ENCODE data around the gene FAM83F.
A peak's percentile ranks its signal among the peaks of the same experiment; 100 is the strongest.

The FAM83F gene

DNA sequence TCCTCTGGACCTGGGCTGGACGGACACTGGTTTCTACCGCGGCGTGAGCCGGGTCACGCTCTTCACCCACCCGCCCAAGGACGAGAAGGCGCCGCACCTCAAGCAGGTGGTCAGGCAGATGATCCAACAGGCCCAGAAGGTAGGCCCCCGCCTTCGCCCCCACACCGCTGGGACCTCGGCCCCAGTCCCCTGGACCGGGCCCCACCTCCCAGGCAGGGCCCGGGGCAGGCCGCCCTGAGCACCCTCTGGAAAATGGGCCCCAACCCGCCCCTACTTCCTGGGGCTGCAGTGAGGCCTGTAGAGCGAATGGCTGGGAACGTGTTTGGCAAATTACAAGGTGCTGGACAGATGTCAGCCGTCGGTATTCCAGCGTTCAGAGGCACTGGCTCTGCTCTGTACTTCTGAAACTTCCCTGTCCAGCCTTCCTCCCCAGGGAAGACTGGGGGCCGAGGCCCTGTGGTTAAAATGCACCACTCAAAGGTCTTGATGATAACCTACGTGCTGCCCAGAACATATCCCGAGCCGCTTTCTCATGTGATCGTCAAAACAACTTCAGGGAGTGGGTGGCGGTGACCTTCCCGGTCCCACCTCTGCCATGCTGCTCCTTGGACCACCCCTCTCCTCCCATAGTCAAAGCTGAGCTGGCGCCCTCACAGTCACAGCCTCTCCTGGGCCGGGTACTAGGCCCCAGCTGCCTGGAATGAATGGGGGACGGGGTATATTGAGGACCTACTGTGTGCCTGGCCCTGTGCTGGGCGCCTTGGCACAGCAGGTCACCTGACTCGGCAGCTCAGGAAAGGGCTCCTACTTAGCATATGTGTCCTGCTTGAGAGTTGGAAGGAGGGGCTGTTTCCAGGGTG lies 869 bp downstream of the FAM83F start:
- DNase-seq = no peak

DNA sequence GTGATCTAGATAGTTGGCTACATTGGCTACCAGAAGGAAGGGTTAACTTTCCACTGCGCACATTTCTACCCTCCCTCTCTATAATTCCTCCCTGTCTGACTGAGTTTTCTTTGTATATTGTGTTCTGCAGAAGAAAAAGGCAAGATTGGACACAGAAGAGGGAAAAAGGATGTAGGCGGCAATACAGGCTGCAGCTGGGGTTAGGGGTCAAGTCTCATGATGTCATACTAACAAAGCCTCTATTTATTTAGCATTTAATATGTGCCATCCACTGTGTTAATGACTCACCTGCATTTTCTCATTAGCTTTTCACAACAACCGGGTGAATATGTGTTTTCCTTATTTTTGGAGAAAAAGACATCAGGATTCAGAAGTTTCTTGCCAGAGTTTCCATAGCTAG lies 2.0 kb downstream of the FAM83F start:
- no peak for DNase-seq

DNA sequence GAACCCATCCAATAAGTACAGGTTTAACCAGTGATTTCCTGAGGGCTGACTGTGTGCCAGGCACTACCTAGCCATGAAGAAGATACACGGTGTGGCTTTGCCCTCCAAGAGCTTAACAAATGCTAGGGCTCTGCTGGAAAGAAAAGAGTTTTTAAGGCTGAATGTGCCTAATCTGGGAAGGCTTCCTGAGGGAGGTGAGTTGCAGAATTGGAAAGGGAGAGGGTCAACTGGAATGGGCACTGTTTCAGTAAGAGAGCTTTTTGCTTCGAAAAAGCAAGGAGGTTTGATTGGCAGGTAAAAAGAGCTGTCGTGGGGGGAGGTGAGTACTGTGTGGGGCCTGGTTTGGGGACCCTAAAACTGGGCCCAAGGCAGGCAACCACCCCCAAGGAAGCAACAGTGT lies 2.7 kb downstream of the FAM83F start:
- DNase-seq = no peak

DNA sequence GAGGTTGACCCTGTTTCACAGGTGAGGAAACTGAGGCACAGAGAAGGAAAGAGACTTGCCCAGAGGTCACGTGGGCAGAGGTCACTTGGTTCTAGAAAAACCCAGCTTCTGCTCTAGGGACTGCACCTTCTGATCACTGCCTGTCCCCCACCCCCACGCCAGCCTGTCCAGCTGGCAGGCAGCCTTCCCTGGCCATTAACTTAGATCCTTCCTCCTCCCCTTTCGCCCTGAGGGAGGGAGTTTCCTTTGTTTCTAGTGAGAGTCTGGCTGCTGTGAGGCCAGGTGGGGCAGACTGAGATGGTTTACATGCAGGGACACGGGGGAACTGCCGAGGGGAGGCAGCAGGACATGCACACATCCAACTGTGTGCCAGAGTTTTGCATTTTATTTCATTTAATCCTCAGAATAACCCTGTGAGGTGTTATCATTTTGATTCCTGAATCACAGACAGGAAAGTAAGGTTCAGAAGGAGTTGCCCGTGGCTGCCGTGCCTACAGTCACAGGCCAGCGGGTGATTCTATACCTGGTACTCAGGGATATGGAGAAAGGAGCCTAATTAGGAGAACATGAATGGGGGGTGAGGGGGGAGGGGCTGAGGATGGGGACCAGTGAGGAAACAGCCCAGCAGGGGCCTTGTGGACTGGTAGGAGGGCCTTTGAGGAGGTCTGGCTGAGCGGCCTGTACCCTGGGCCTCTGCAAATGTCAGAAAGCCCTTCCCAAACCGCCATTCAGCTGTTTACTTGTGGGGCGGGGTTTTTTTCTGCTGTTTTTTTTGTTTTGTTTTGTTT lies 3.4 kb downstream of the FAM83F start:
- no peak for DNase-seq

DNA sequence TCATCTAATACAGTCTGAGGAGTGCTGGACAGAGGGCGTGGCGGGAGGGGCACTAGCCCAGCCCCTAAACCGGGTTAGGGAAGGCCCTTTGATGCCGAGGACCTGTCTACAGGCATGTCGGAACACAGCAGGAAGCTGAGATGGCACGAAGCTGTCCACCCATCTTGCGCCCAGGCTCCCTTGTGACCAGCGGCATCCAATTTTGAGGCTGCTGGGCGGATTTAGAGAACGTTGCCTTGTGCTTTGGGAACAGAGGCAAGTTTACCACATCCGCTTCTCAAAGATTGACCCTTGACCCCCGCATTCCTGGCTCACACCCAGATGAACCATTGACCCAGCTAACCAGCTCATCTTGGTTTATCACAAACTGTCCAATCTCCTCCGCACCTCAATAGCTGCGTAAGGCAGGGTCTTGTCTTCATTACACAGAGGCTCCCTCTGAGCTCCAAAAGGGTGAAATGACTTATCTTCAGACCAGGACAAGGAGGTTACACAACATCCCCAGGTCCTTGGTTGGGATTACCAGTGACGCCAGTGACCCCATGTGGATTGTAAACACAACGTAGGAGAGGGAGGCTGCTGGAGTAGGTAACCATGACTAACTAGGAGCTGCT lies 4.5 kb downstream of the FAM83F start:
- DNase-seq = no peak

DNA sequence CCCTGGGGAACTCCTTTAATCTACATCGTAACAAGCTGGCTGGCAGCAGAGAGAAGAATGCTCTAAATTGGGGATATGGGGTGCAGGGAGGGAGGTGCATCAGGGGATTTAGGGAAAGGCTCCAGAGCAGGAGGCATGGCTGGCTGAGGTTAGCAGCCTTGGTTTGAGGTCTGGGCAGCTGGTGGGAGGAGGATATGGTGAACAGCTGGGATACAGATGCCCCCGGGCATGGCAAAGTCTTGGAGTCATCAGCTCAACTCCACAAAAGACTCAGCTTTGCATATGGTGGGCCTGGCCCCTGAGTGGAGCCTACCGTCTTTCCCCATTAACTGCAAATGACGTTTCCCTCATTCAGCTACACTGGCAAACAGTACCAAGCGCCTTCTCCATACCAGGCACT lies 5.4 kb downstream of the FAM83F start:
- no peak for DNase-seq

DNA sequence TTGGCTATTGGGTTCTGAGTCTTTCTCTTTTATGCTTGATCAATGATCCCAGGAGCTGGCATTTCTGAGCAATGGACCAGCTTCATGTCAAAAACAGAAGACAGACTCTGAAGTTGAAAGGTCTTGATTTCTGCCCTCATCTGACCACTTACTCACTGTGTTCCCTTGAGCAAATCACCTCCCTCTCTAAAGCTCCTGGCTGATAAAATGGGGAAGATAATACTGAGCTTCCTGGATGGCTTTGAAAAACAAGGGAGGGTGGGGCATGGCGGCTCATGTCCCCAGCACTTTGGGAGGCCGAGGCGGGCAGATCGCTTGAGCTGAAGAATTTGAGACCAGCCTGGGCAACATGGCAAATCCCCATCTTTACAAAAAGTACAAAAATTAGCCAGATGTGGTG lies 6.4 kb downstream of the FAM83F start:
- DNase-seq = no peak

DNA sequence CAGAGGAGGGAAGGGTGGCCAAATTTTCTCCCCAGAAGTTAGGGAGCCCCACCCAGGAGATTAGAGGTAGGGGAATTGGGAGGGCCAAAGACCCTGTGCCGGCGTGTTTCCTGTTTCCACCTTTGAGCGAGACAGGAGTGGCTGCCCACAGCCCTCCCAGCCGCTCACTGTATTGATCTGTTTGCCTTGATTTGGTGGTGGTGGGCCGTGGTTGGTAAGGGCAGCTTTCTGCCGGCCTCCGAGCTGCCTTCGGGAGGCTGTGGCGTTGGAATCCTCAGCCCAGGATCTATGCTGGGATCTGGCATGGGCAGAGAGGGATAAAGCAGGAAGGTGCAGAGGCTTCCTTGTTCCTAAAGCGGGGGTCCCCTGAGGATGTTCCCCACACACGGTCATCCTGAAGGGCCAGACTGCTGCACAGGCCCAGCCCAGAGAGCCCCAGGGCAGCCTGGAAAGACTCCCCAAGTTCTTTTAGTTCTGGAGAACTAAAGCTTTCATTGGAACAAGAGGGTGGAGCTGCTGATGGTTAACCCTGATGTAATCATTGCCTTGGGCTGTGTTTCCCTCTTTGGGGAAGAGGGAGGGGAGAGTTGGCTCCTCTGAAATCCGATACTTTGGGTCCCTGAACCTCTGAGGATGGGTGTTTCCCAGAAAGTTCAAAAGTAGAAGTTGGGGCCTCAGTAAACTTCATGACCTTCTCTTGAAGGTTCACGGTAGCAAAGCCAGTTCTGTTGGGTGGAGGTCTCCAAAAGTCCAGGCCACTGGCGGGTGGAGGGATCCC lies 7.2 kb downstream of the FAM83F start:
- DNase-seq = no peak

DNA sequence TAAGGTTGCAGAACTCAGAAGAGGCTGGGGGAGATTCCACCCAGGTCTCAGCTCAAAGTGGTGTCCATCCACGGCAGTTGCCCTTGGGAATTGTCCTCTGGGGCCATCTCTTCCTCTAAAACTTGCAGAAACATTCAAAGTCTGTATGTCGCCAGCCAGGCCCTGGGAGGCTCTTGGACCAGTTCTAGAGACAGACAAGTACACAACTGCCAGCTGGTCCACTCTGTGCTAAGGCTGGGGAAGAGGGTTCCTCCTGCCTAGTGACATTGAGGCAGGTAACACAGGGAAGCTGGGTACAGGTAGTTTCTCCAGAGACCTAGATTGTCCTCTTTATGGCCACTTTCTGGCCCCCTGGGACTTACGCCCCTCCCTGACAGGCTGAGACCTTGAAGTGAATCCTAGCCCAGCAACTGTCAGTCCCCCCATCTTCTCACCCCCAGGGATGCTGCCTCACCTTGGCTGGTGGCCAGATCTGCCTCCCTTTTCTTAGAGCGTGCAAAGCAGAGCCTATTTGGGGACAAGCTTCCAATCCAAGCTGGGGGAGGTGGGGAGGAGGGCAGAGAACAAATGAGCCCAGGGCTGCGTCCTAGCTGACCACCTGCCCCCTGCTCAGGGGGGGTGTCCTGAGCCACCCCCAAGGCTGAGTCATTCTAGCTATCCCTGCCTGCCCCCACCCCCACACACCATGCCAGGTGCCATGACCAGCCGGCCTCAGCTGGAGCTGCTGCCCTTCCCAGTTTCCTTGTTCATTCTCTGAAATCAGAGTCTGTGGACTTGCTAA lies 8.4 kb downstream of the FAM83F start:
- no peak for DNase-seq

DNA sequence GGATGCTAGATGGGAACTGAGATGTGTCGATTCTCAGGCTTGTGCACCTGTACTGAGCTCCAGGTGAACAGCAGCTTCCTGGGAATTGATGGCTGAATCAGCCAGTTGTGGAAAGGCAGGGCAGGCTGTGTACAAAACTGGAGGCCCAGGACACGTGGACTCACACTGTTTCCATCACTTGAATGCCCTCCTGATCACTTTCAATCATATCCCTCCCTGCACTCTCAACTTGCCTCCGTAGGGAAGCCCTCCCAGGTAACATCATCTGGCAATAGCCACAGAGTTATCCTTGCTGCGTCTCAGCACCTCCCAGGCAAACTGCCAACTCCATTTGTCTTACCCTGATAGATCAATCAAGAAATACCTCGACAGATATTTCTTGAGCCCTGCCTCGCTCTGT lies 10.1 kb downstream of the FAM83F start:
- no peak for DNase-seq

DNA sequence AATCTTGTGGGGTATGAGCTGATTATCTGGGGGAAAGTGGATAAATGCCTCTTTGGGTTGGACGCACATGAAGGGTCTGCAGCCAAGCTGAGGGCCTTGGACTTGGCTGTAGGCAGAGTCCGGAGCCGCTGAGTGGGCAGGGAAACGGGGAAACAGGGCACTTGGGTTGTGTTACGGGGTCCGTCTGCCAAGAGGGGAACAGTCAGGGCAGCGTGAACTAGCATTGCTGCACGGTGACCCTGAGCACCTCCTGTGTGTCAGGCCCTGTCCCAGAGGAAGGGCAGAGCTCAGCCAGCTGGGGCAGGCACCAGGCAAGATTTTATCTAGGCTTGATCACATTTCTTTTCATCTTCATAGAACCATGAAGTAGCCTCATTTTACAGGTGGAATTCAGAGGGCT lies 11.9 kb downstream of the FAM83F start:
- no peak for DNase-seq

DNA sequence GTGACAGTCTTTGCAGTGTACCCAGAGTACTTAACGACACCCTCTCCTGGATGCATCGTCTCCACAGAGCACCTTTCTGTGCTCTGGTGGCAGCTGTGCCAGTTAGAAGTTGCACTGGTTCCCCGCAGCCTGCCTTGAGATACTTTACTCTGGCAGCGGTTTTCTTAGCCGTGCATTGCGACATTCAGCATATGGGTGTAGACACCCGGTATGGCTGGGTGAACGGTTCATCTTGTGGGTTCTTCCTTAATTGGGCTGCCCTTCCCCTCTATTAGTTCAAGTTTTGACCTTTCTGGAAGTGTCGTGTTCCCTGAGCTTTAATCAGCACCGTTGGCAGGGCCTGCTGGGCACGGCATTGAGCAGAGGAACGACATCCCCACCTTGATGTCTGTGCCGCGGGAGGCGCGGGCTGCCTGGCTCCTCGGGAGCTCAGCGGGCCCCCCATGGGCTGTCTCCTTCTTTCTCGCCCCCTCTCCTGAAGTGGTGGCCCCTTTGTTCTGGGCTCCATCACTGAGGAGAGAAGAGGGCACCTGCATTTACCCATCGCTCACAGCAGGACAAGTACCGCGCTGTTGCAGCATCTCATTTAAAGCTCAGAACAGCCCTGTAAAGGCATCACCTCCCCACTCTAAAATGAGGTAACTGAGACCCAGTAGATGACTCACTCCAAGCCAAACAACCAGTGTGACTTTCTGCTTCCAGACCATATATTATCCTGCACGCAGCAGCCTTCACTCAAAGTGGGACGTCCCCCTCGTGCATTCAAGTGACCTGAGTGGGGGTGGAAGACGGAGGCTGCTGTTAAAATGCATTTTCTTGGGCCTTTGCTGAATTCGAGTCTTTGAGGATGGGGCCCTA lies 13.3 kb downstream of the FAM83F start:
- DNase-seq = peak; percentile 26 to 60

DNA sequence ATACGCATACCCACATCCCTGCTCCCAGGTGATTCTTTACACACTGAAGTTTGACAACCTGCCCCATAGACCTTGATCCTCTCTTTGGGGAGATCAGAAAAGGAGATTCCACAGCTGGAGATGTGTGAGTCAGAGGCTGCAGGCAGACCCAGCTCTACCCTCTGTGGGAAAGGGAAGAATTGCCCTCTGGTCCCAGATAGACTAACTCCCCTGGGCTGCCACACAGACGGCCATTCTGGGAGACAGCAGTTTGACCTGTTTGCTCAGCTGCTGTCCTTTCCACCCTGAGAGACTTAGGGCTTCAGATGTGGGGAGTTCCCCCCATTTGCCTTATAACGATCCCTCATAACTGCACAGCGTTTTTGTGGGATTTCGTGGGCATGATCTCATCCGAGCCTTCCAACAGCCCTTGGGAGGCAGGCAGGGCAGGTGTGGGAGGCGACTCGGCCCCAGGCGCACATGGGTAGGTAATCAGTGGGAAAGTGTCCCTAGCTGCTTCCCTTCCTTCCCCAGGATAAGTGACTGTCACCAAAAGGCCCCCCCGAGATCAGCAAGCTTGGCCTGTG lies 14.1 kb downstream of the FAM83F start:
- DNase-seq = no peak

DNA sequence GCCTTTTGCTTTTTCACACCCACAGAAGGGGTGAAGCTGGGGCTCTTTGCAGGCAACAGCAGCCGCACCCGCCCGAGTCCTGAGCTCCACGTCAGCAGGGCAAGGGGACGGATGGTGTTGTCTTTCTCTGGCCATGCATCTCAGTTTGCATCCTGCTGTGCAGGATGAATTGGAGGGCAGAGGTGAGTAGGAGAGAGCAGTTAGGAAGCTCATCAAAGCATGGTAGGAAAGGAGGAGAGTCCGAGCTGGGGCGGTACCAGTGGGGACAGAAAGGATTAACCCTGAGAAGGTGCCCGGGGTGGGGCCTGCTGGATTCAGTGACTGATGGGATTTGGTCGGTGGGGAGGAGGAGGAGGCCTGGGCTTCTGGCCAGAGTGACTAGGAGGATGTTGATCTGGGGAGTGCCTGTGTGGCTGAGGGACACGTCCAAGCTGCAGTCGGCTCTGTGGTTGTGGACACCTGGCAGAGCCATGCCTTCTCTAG lies 14.6 kb downstream of the FAM83F start:
- DNase-seq = no peak

DNA sequence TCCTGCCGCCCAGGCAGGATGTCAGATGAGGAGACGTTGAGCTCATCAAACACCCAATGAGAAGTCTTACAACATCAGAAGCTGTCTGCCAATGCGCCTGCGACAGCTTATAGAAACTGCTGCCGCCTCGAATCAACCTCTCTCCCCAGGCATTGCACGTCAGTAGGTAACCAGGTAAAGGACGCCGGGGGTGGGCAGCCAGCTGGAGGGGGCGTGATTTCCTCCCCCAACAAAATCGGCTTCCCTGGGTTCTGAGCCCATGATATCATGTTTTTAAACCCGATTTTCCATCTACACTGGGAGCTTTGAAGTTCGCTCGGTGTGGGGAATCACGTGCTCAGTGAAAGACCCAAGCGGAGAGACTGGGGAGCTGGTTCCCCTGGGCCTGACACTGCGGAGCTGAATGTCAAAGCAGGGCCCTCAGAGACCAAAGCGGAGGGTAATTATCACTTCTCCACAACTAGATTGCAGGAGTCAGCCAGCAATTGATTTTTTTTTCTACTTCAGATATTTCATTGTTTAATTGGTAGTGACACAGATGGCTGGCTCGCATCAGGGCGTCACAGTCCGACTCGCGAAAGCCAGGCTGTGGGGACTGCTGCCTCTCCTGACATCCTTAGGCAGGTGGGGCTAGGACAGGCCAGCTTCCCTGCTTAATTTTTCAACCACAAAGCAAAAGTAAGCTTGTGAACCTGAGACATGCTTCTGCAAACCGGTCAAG lies 15.4 kb downstream of the FAM83F start:
- no peak for DNase-seq

DNA sequence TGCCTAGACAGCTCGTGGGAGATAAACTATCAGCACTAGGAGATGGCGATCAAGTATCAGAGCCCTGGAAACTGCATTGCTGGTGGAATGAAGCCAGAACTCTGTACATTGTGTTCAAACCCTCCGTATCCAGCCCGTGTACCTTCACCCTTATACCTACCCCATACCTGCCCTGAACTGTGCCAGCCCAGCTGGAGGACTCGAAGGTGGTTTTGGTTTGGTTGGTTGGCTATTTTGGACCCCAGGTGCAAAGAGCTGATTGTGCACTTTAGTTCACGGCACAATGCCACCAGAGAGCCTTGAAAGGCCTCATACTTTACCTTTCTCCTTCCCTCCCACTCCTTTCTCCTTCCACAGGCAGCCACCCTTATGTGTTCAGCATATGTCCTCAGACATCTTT lies 16.0 kb downstream of the FAM83F start:
- DNase-seq = no peak

DNA sequence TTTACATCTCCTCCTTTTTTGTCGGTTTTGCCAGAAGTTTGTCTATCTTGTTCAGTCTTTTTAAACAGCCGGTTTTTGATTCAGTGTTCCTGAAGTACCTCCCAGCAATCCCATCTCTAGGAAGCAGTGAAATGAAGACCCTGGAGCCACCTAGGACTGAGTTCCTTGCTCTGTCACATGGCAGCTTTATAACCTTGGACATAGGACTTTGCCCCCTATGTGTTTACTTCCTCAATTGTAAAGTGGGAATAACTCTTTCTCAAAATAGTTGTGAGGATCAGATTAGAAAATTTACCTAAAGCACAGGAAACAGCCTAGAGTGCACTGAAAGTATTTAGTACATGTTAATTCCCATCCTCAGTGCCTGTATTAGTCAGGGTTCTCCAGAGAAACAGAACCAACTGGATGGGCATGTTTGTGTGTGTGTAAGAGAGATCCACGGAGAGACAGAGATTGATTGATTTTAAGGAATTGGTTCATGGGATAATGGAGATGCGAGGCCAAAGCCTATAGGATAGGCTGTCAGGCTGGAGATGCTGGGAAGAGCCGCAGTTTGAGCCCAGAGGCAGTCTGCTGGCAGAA lies 20.0 kb downstream of the FAM83F start:
- no peak for DNase-seq

DNA sequence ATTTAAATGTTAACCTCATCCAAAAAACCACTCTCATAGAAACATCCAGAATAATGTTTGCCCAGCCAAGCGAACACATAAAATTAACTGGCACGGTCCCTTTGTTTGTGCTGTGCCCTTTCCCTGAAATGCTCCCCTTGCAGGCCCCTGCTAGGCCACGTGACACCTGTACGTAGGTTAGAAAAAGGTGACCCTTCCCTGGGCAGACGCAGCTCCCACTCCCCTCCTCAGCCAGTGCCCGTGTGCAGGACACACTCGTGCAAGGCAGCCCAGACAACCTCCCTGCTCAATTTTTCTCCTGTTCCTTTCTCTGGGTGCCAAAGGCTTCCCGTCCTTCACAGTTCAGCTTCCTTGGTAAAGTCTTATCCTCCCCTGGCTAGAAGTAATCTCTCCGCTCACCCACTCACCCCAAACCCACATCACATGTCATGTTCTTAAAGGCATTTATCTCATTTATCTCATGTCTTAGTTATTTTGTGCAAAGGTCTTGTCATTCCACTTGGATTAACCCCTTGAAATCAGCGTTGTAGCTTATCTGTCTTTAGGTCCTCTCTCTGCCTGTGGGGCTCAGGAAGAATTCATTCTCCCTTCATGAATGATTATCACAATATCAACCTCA lies 20.7 kb downstream of the FAM83F start:
- DNase-seq = no peak

DNA sequence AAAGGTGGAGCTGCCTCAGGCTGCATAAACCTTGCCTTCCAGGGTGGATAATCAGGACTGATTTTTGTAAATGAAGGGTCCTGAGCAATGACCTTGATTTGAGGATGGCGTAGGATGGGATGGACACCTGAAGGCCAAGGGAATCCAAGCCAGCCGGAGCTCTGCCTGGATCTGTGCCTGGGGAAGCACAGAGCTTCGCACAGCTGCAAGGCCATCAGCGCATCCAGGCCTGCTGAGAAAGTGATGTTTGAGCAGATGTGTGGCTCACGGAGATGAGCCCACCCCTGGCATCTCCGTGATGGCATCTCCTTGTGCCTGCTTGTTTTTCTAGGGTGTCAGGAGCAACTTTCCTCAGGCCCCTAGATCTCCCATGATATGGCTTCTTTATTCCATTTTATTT lies 23.3 kb downstream of the FAM83F start:
- no peak for DNase-seq

Measured in Kasumi-1 (cell line).